GM12892 (cell line): ENCODE results near the gene CCDC85A.

ENCODE experiments used
- POLR2A ChIP-seq: IDR thresholded peaks from 2 replicates; pipeline ENCODE4 v1.6.1; 2011; ENCODE audit warnings: low read depth, low read length, control low read depth
- TAF1 ChIP-seq: IDR thresholded peaks from 2 replicates; pipeline ENCODE4 v1.6.1; 2011; ENCODE audit warnings: low read depth, mild to moderate bottlenecking, control low read depth, low read length, borderline replicate concordance

- TF ChIP-seq POLR2A (no peak), TAF1 (no peak)
Observed at GRCh38 chr2:56386657-56387056, 202.9 kb downstream of the CCDC85A start.
